ENCODE measurements around the gene SMAD6. TPM values are rescaled to one million over a fixed set of nuclear protein-coding genes. Genes with fewer than 3 reads are reported as not detected.
A peak's percentile ranks its signal among the peaks of the same experiment; 100 is the strongest.

SMAD6 gene
- total and polyA plus RNA-seq, 7 donors = 0.52 to 5.5 (median 3.0) TPM

- no peak overlapping the region for H3K27ac ChIP-seq
- 57 to 64% (median 59%) methylated on average over 12 of the region's 12 CpGs for WGBS, 3 donors
- H3K36me3 ChIP-seq (ENCODE audit: insufficient read depth in 1 of 2, low read depth in 1 of 2) = no peaks in the 10 kb centered on the region
- H3K4me3 ChIP-seq = no peak overlapping the region
- TF ChIP-seq, protein P1, sequence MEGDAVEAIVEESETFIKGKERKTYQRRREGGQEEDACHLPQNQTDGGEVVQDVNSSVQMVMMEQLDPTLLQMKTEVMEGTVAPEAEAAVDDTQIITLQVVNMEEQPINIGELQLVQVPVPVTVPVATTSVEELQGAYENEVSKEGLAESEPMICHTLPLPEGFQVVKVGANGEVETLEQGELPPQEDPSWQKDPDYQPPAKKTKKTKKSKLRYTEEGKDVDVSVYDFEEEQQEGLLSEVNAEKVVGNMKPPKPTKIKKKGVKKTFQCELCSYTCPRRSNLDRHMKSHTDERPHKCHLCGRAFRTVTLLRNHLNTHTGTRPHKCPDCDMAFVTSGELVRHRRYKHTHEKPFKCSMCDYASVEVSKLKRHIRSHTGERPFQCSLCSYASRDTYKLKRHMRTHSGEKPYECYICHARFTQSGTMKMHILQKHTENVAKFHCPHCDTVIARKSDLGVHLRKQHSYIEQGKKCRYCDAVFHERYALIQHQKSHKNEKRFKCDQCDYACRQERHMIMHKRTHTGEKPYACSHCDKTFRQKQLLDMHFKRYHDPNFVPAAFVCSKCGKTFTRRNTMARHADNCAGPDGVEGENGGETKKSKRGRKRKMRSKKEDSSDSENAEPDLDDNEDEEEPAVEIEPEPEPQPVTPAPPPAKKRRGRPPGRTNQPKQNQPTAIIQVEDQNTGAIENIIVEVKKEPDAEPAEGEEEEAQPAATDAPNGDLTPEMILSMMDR (IDR thresholded peaks at IDR 0.05) = no peak
- no peaks in the 10 kb centered on the region for H3K9me3 ChIP-seq
- ATAC-seq (no peak), DNase-seq (no peak)
- intact Hi-C loops (cut with DNase I) = no loop called here
- H3K4me1 ChIP-seq = peaks cover 6% of the 10 kb centered on the region
- peaks cover 0 to 13% (median 6%) of the 10 kb centered on the region in 3 donors for H3K27me3 ChIP-seq (ENCODE audit: insufficient read depth in 3 of 3, low read length in 2 of 3)
These were observed 47.7 kb upstream of the SMAD6 start for GRCh38 chr15:66654361-66654738.

DNA sequence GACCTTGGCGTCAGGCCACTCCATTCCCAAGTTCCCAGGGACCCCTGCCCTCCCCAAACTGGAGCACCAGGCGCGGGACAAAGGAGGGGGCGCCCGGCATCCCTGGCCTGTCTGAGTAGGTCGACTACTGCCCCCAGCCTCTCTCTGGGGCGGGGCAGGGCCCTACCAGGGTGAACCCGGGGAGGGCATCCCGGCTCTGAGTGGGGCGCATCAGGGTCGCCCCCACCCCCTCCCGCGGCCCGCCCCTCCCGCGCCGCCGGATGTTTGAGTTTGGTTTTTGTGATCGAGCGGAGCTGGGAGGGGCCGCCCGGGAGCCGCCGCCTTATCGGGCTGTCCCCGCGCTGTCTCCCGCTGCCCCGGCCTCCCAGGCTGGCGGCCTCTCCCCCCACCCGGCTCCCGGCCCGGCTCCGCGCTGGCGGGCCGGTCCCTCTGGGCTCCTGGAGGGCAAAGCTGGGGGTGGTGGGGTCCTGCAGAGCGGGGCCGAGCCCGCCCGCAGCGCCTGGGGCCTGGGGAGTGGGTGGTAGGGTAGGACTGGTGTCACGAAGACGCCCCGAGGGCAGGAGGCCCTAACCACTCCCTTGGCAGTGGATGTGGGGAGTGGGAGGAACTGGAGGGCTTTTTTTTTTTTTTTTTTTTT lies 47.2 kb upstream of the SMAD6 start:
- peak in 1 of 4 donors; percentile 32 for ATAC-seq
- DNase-seq = no peak
- peaks cover 6% of the 10 kb centered on the region for H3K4me1 ChIP-seq
- no peak overlapping the region for H3K27ac ChIP-seq
- H3K4me3 ChIP-seq = peak overlapping the region; percentile 32
- intact Hi-C loops (cut with DNase I) = no loop called here
- no peaks in the 10 kb centered on the region for H3K9me3 ChIP-seq
- peaks cover 0 to 13% (median 6%) of the 10 kb centered on the region in 3 donors for H3K27me3 ChIP-seq (ENCODE audit: insufficient read depth in 3 of 3, low read length in 2 of 3)
- TF ChIP-seq, protein P1 (IDR thresholded peaks at IDR 0.05) = no peak
- WGBS, 3 donors = 22 to 41% (median 30%) methylated on average over 31 to 44 of the region's 45 CpGs
- H3K36me3 ChIP-seq (ENCODE audit: insufficient read depth in 1 of 2, low read depth in 1 of 2) = no peaks in the 10 kb centered on the region

- ATAC-seq (no peak), DNase-seq (no peak)
- H3K4me3 ChIP-seq = no peak overlapping the region
- no peaks in the 10 kb centered on the region for H3K36me3 ChIP-seq (ENCODE audit: insufficient read depth in 1 of 2, low read depth in 1 of 2)
- 80 to 88% (median 84%) methylated on average over 14 of the region's 14 CpGs for WGBS, 3 donors
- intact Hi-C loops (cut with DNase I) = no loop called here
- H3K4me1 ChIP-seq = peaks cover under 1% of the 10 kb centered on the region
- H3K27me3 ChIP-seq (ENCODE audit: insufficient read depth in 3 of 3, low read length in 2 of 3) = peaks cover 0 to 13% (median 6%) of the 10 kb centered on the region in 3 donors
- H3K9me3 ChIP-seq = no peaks in the 10 kb centered on the region
- H3K27ac ChIP-seq = no peak overlapping the region
- TF ChIP-seq, protein P1 (IDR thresholded peaks at IDR 0.05) = no peak
These were observed 46.5 kb upstream of the SMAD6 start for GRCh38 chr15:66655511-66655910.

DNA sequence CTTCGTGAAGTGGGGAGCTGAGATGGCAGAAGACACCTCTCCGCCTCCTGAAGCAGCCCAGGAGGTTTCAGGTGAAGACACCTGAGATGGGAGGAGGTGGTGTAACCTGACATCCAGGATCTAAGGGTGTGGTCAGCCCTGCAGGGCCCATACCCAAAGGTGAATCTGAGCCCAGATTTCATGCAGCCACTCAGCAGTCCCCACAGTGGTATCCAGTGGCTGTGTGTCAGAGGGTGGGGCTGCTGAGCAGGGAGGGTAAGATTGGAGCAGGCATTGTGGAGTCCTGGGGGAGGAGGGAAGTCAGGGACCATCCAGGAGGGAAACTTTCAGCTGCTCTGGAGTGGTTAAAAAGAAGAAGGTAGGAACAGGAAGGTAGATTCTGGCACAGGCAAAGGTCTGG lies 46.0 kb upstream of the SMAD6 start:
- Histone ChIP-seq H3K9me3 (no peaks in the 10 kb centered on the region), H3K27me3 (ENCODE audit: insufficient read depth in 3 of 3, low read length in 2 of 3) (peaks cover 0 to 13% (median 6%) of the 10 kb centered on the region in 3 donors), H3K27ac (no peak overlapping the region), H3K36me3 (ENCODE audit: insufficient read depth in 1 of 2, low read depth in 1 of 2) (no peaks in the 10 kb centered on the region), H3K4me1 (no peaks in the 10 kb centered on the region), H3K4me3 (no peak overlapping the region)
- TF ChIP-seq, protein P1 (IDR thresholded peaks at IDR 0.05) = no peak
- DNase-seq (no peak), ATAC-seq (no peak)
- intact Hi-C loops (cut with DNase I) = no loop called here
- WGBS, 3 donors = 97 to 100% (median 98%) methylated on average over 2 of the region's 2 CpGs

Measured in psoas muscle (tissue), 8 donors.